Neural progenitor cell (in vitro differentiated cells): Measurements from ENCODE around the gene NUDT22. TPM values are rescaled to one million over a fixed set of nuclear protein-coding genes. Genes with fewer than 3 reads are reported as not detected.

Experiments
- DNase-seq: peaks from one replicate; pipeline ENCODE4 v3.0.0-alpha.2; 2016; ENCODE audit warnings: low spot score
- H2AFZ ChIP-seq: fragments of 200-600 bp; sonication (generic); replicated peaks from 2 replicates; pipeline ENCODE4 v1.6.1; 2016; ENCODE audit warnings: antibody characterized with exemption
- H3F3A ChIP-seq: fragments of 200-600 bp; sonication (generic); 2 replicates; pipeline ENCODE4 v1.6.1; 2016; ENCODE audit warnings: antibody characterized with exemption, low read depth
- H3K27ac ChIP-seq: fragments of 200-600 bp; sonication (generic); 2 replicates; pipeline ENCODE4 v1.5.1; 2016; ENCODE audit warnings: mild to moderate bottlenecking
- H3K27me3 ChIP-seq: fragments of 200-600 bp; sonication (generic); 2 replicates; pipeline ENCODE4 v1.6.1; 2016; ENCODE audit warnings: mild to moderate bottlenecking, moderate library complexity
- H3K36me3 ChIP-seq: fragments of 200-600 bp; sonication (generic); 2 replicates; pipeline ENCODE4 v1.5.1; 2016
- H3K4me1 ChIP-seq: fragments of 200-600 bp; sonication (generic); 2 replicates; pipeline ENCODE4 v1.6.1; 2016; ENCODE audit warnings: mixed run types
- H3K4me2 ChIP-seq: fragments of 200-600 bp; sonication (generic); 2 replicates; pipeline ENCODE4 v1.6.1; 2016
- H3K4me3 ChIP-seq: fragments of 200-600 bp; sonication (generic); 2 replicates; pipeline ENCODE4 v1.5.1; 2016
- H3K79me2 ChIP-seq: fragments of 200-600 bp; sonication (generic); 2 replicates; pipeline ENCODE4 v1.6.1; 2016; ENCODE audit warnings: low read depth
- H3K9ac ChIP-seq: fragments of 200-600 bp; sonication (generic); 2 replicates; pipeline ENCODE4 v1.6.1; 2016
- H3K9me3 ChIP-seq: fragments of 200-600 bp; sonication (generic); 2 replicates; pipeline ENCODE4 v1.5.1; 2016; ENCODE audit warnings: low read depth
- H4K20me1 ChIP-seq: fragments of 200-600 bp; sonication (generic); 2 replicates; pipeline ENCODE4 v1.6.1; 2016; ENCODE audit warnings: low read depth
- H3K27ac Mint-ChIP-seq: 3 replicates; pipeline ENCODE4 v1.8.0; 2021; ENCODE audit warnings: mixed read lengths
- H3K27me3 Mint-ChIP-seq: 2 replicates; pipeline ENCODE4 v1.8.0; 2022; ENCODE audit warnings: low read depth, mild to moderate bottlenecking, inconsistent platforms, moderate library complexity, mixed read lengths; ENCODE audit not compliant: insufficient read depth
- H3K36me3 Mint-ChIP-seq: 3 replicates; pipeline ENCODE4 v1.8.0; 2021; ENCODE audit warnings: mixed read lengths
- H3K4me1 Mint-ChIP-seq: 3 replicates; pipeline ENCODE4 v1.8.0; 2021; ENCODE audit warnings: mixed read lengths
- H3K4me3 Mint-ChIP-seq: 3 replicates; pipeline ENCODE4 v1.8.0; 2021; ENCODE audit warnings: mild to moderate bottlenecking, moderate library complexity, mixed read lengths
- H3K9me3 Mint-ChIP-seq: 3 replicates; pipeline ENCODE4 v1.8.0; 2020; ENCODE audit warnings: mixed read lengths
- EZH2 ChIP-seq: fragments of 200-600 bp; sonication (generic); IDR thresholded peaks from 2 replicates; pipeline ENCODE4 v1.6.1; 2017; ENCODE audit warnings: antibody characterized with exemption, mild to moderate bottlenecking, moderate library complexity
- EZH2phosphoT487 ChIP-seq: fragments of 200-600 bp; sonication (generic); IDR thresholded peaks from 2 replicates; pipeline ENCODE4 v1.6.1; 2017; ENCODE audit warnings: antibody characterized with exemption
- total RNA-seq: library from RNA; depleted of rRNA; stranded (reverse); fragments of >200 nt; gene quantifications from 2 replicates; pipeline ENCODE4 v1.2.3, GENCODE V29; 2015; ENCODE audit warnings: low replicate concordance
- TF ChIP-seq, protein P1 (sequence below): fragments of 200-600 bp; sonication (generic); IDR thresholded peaks from 2 replicates; pipeline ENCODE4 v1.5.1; 2017; ENCODE audit warnings: antibody characterized with exemption, mild to moderate bottlenecking

NUDT22 gene
- total RNA-seq, 1 donor from 2014 or later: 23.5 TPM

DNA sequence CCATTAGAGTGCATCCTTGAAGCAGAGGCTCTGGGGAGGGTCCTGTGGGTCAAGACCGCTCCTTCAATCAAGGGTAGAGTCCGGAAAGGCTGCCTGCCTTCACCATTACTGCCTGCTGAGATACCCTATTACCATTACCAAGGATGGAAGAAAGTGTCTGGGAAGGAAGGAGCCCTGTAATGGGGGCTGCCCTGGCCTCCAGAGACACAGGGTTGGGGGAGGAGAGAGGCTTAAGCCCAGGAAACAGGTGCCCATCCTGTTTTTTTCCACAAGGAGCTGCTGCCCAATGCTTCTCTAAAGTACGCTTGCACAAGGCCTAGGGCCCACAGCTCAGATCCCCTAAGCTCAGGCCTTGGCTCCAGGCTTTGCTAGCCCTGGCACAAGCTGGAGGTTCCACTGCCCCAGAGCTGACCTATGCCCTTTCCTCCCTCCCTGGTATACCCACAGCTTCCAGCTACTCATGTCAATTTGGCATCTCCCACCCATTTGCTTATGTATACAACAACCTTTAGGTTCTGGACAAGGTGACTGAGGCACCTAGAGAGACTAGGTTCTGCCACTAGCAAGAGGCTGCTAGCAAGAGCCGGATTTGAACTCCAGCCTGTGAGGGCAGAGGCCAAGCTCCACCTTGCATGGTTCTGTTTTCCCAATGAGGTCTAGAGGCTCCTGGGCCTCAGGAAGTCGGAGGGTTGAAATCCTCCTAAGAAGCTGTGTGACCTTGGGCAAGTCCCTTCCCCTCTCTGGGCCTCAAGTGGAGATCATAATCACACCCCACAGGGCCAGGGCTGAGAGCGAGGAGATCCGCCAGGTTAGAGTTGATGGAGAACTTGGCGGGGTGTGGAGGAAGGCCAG, 23.7 kb downstream of the NUDT22 start:
- H3K27me3 Mint-ChIP-seq: peaks cover 15% of the 10 kb centered on the region
- H3K4me3 Mint-ChIP-seq: peak overlapping the region; percentile 89
- Histone ChIP-seq H3F3A (peaks cover 49% of the 10 kb centered on the region), H3K79me2 (peaks cover 25% of the 10 kb centered on the region), H3K27ac (no peak overlapping the region), H3K27me3 (peaks cover 6% of the 10 kb centered on the region), H3K4me3 (peak overlapping the region; percentile 80), H3K4me1 (peaks cover 41% of the 10 kb centered on the region), H3K36me3 (no peaks in the 10 kb centered on the region), H4K20me1 (peaks cover 33% of the 10 kb centered on the region), H3K9me3 (no peaks in the 10 kb centered on the region), H3K4me2 (peak overlapping the region; percentile 92), H3K9ac (no peak overlapping the region), H2AFZ (no peak overlapping the region)
- DNase-seq: no peak
- TF ChIP-seq EZH2: no peak
- no peak for TF ChIP-seq EZH2phosphoT487
- TF ChIP-seq, protein P1, sequence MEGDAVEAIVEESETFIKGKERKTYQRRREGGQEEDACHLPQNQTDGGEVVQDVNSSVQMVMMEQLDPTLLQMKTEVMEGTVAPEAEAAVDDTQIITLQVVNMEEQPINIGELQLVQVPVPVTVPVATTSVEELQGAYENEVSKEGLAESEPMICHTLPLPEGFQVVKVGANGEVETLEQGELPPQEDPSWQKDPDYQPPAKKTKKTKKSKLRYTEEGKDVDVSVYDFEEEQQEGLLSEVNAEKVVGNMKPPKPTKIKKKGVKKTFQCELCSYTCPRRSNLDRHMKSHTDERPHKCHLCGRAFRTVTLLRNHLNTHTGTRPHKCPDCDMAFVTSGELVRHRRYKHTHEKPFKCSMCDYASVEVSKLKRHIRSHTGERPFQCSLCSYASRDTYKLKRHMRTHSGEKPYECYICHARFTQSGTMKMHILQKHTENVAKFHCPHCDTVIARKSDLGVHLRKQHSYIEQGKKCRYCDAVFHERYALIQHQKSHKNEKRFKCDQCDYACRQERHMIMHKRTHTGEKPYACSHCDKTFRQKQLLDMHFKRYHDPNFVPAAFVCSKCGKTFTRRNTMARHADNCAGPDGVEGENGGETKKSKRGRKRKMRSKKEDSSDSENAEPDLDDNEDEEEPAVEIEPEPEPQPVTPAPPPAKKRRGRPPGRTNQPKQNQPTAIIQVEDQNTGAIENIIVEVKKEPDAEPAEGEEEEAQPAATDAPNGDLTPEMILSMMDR: no peak
- H3K9me3 Mint-ChIP-seq: no peaks in the 10 kb centered on the region
- H3K4me1 Mint-ChIP-seq: peaks cover 45% of the 10 kb centered on the region
- H3K36me3 Mint-ChIP-seq: peaks cover 4% of the 10 kb centered on the region
- no peak overlapping the region for H3K27ac Mint-ChIP-seq

GRCh38 chr11:64250415-64251015, 24.4 kb downstream of the NUDT22 start:
- Histone ChIP-seq H3K9me3 (no peaks in the 10 kb centered on the region), H3K4me3 (peak overlapping the region; percentile 80), H3K27me3 (peaks cover 6% of the 10 kb centered on the region), H3F3A (peaks cover 49% of the 10 kb centered on the region), H3K36me3 (no peaks in the 10 kb centered on the region), H3K9ac (no peak overlapping the region), H4K20me1 (peaks cover 27% of the 10 kb centered on the region), H3K79me2 (peaks cover 20% of the 10 kb centered on the region), H3K27ac (no peak overlapping the region), H2AFZ (peak overlapping the region; percentile 81), H3K4me2 (peak overlapping the region; percentile 92), H3K4me1 (peaks cover 39% of the 10 kb centered on the region)
- peaks cover 45% of the 10 kb centered on the region for H3K4me1 Mint-ChIP-seq
- TF ChIP-seq, protein P1: no peak
- TF ChIP-seq EZH2 (no peak), EZH2phosphoT487 (no peak)
- peak overlapping the region; percentile 89 for H3K4me3 Mint-ChIP-seq
- DNase-seq: peak; percentile 64
- peaks cover 15% of the 10 kb centered on the region for H3K27me3 Mint-ChIP-seq
- no peaks in the 10 kb centered on the region for H3K9me3 Mint-ChIP-seq
- peak overlapping the region; percentile 76 for H3K27ac Mint-ChIP-seq
- peaks cover 4% of the 10 kb centered on the region for H3K36me3 Mint-ChIP-seq

DNA sequence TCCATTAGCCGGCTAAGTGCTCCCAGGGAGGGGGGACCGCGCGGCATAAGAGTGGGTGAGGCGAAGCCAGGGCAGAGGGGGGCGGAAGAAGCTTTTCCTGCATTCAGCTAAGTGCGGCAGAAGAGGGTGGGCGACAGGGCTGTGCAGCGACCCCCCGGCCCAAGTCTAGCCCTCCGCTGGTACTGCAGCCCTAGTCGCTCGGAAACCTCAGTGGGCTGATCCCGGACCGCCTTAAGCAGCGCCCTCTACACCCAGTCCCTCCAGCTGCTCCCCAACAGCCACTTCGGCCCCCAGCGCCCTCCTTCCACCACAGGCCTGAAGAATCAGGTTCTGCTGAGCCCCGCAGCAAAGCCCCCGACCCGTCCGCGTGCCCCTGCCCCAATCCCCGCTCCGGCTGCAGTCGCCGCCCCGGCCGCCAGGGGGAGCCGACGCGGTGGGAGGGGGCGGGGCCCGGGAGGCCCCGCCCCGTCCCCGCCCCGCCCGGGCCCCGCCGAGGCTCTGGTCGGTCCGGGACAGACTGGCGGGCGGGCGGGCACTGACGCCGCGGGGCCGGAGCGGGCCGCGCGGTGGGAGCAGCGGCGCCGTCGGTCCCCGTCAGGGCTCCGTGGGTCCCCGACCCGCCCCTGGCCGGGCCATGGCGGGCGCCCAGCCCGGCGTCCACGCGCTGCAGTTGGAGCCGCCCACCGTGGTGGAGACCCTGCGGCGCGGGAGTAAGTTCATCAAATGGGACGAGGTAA, 25.1 kb downstream of the NUDT22 start, which contains the start of gene PLCB3:
Gene PLCB3, plus strand, starts transcription at position 515 of the 737 bp plus-strand sequence. Its CDS starts 120 bp downstream, at position 635.
- Histone ChIP-seq H3K4me1 (peaks cover 38% of the 10 kb centered on the region), H3K4me3 (peak within 1 kb of the TSS; percentile 80), H4K20me1 (peaks cover 25% of the 10 kb centered on the region), H3K9me3 (no peaks in the 10 kb centered on the region), H3F3A (peaks cover 49% of the 10 kb centered on the region), H3K27me3 (peaks cover 6% of the 10 kb centered on the region), H3K79me2 (peaks cover 14% of the 10 kb centered on the region), H2AFZ (peak within 1 kb of the TSS; percentile 87), H3K9ac (peak within 1 kb of the TSS; percentile 36), H3K36me3 (no peaks in the 10 kb centered on the region), H3K27ac (no peak within 1 kb of the TSS), H3K4me2 (peak within 1 kb of the TSS; percentile 92)
- peak; percentile 83 for DNase-seq
- TF ChIP-seq, protein P1: peak; percentile 67
- no peak for TF ChIP-seq EZH2phosphoT487
- Mint-ChIP-seq H3K36me3 (peaks cover 4% of the 10 kb centered on the region), H3K9me3 (no peaks in the 10 kb centered on the region), H3K4me1 (peaks cover 45% of the 10 kb centered on the region), H3K27ac (peak within 1 kb of the TSS; percentile 76), H3K27me3 (peaks cover 17% of the 10 kb centered on the region), H3K4me3 (peak within 1 kb of the TSS; percentile 95)
